Choroid plexus epithelial cell (primary cell): ENCODE results near the gene SPATA4.

Experiments used
- DNase-seq: peaks from one replicate; pipeline ENCODE4 v3.0.0-alpha.2; 2010; ENCODE audit warnings: low read depth
- H3K4me3 ChIP-seq: 2 replicates; pipeline ENCODE4 v1.5.1; 2011; ENCODE audit warnings: low read depth, mild to moderate bottlenecking, control low read depth, low read length, moderate library complexity
- TF ChIP-seq, protein P1 (sequence below): conservative IDR thresholded peaks from 2 replicates; pipeline ENCODE4 v1.5.1; 2011; ENCODE audit warnings: low read depth, mild to moderate bottlenecking, control low read depth, inconsistent platforms, low read length, moderate library complexity

The SPATA4 gene

DNA sequence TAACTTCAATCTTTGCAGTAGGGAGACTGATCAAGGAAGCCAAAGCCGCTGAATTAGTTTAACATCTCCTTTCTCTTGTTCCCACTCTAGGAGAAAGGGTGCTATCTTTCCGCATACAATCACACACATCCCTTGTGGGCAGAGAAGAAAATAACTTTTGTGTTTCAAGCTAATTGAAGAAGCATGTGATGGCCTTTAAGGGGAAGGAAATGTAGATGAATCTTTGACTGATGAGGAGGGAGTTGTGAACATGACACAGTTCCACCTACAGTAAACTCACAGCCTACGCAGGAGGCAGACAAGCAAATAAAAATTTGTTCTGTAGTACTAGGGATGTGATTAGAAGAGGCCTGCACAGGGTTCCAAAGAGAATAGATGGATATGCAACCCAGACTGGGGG lies 14.7 kb upstream of the SPATA4 start:
- DNase-seq, result no peak
- TF ChIP-seq, protein P1, sequence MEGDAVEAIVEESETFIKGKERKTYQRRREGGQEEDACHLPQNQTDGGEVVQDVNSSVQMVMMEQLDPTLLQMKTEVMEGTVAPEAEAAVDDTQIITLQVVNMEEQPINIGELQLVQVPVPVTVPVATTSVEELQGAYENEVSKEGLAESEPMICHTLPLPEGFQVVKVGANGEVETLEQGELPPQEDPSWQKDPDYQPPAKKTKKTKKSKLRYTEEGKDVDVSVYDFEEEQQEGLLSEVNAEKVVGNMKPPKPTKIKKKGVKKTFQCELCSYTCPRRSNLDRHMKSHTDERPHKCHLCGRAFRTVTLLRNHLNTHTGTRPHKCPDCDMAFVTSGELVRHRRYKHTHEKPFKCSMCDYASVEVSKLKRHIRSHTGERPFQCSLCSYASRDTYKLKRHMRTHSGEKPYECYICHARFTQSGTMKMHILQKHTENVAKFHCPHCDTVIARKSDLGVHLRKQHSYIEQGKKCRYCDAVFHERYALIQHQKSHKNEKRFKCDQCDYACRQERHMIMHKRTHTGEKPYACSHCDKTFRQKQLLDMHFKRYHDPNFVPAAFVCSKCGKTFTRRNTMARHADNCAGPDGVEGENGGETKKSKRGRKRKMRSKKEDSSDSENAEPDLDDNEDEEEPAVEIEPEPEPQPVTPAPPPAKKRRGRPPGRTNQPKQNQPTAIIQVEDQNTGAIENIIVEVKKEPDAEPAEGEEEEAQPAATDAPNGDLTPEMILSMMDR, result no peak

DNA sequence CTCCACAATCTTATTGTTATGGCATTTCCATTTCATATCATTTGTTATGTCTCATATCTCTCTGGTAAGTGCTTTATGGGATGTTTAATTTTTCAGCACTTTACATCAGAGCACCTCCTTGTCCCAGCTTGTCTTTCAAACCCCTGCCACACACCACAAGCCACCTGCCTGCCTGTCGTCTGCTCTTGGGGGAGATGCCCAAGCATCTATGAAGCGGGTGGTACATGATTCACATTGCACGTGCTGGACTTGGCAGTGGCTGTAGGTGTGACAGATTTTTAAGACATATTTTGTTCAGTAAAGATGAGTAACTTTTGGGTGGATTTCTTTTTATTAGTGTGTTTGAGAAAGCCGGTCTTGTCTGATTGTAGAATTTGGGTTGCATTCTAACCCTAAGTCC lies 14.2 kb upstream of the SPATA4 start:
- TF ChIP-seq, protein P1, result no peak
- no peak for DNase-seq
- H3K4me3 ChIP-seq, result no peak overlapping the region

More for the DNA sequence above, 14.7 kb upstream of the SPATA4 start:
- no peak overlapping the region for H3K4me3 ChIP-seq

DNA sequence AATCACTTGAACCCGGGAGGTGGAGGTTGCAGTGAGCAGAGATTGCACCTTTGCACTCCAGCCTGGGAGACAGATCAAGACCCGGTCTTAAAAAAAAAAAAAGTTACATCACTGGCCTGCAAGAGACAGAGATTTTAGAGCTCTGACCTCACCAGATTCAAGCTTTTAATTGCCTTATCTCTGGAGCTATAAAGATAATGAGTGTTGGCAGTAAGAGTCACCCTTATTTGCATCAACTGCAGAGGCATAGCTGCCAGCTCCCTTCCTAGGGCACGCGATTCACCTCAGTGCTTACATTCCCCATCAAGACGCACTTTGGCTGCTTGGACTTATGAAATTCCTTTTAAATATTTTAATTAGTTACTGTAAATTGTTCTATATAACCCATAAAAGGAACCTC lies 12.5 kb upstream of the SPATA4 start:
- TF ChIP-seq, protein P1, result no peak
- no peak overlapping the region for H3K4me3 ChIP-seq
- no peak for DNase-seq

DNA sequence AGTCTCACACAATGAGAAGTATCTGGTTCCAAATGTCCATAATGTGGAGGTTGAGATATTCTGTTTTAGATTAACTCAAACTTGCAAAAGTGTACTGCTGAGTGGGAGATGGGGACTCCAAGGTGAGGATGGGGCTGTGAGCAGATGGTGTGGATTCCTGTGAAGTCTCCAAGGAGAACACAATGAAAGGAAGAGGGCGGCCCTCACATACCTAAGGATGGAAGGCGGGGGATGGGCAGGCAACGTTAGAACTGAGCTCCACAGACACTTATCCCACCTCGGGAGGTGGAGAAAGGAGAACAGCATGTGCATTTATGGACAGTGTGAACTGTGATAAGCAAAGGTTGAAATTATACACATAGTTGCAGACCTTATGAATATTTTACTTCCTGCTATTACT lies 9.9 kb upstream of the SPATA4 start:
- TF ChIP-seq, protein P1, result no peak
- DNase-seq, result no peak
- no peak overlapping the region for H3K4me3 ChIP-seq

DNA sequence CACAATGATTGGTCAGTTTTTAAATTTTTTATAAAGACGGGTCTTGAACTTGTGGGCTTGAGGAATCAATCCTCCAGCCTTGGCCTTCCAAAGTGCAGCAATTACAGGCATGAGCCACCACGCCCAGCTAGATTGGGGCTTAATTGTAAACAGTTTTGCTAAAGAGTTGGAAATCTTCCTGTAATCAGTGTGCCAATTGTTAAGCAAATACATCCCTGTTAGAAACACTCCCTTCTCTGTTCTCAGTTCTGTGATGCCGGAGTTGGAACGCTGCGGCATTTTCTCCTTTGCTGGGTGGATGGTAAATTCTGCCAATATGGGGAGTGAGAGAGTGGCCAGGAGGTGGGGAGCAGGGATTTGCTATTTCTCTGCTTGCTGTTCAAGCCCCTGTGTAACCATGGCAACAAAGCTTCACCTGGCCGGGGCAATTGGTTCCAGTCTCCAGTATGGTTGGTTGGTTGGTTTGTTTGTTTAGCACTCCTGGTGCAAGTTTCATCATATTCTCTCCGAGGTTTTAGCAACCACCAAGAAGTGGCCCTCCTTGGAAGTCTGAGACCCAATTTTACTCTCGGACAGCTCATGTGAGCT lies 3.0 kb upstream of the SPATA4 start:
- TF ChIP-seq, protein P1, result no peak
- DNase-seq, result no peak

DNA sequence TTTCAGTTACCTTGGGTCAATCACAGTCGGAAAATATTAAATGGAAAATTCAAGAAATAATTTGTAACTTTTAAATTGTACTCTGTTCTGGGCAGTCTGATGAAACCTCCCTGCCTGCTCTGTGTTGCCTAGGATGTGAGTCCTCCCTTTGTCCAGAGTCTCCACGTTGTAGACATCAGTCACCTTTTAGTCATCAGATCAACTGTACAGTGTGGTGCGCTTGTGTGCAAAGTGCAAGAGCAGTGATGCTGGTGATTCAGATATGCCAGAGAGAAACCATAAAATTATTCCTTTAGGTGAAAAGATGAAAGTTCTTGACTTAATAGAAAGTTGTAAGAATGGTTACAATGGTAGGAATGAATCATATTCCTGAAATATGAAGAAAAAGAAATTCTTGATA lies 1.4 kb downstream of the SPATA4 start:
- peak; percentile 17 for DNase-seq
- no peak overlapping the region for H3K4me3 ChIP-seq
- TF ChIP-seq, protein P1, result no peak

More for the DNA sequence above, 3.0 kb upstream of the SPATA4 start:
- H3K4me3 ChIP-seq, result no peak overlapping the region

DNA sequence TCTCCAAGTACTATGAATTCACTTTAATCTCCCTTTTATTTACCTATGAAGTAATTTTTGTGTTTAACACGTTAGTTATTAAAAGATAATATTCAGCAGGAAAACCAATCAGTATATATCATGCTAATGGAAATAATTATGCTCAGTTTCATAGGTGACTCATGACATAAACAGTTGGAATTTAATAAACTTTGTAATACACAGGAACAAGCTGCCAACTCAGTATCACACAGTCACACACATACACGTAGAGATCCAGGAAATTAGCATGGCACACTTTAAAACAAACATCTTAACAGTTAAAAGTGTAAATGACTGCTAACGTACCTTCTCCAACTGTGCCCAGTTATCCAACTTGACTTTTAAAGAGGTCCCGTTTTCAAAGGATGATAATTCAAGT lies 2.3 kb downstream of the SPATA4 start:
- peak; percentile 30 for DNase-seq
- TF ChIP-seq, protein P1, result no peak
- no peak overlapping the region for H3K4me3 ChIP-seq
